ENCODE results near the gene CEP290.
A peak's percentile ranks its signal among the peaks of the same experiment; 100 is the strongest.

CEP290 gene

DNA sequence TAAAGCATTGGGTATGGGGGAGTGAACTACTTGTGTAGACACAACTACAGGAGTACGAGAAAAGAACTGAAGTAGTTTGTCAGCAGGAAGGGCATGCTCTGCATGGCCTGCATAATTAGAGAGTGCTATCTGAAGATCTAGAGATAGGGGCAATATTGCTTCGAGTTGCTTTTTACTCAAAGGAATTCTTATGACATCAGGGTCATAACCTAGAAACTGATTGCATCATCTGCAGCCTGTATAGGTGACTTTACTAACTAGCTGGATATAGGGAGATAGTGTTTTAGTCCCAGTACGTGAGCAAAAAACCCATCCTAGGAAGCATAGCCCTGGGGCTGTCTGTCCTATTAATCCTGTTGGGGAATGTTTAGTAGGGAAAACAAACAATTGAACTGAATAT lies 40.0 kb upstream of the CEP290 start:
- Histone ChIP-seq H3K27ac (ENCODE audit: low read depth, low read length) (peak overlapping the region; percentile 42), H3K4me3 (ENCODE audit: low read depth, low read length) (no peak overlapping the region), H3K79me2 (ENCODE audit: control insufficient read depth, insufficient read depth, low read length, poor library complexity) (no peaks in the 10 kb centered on the region), H3K4ac (ENCODE audit: low read depth, low read length) (no peak overlapping the region), H3K79me1 (ENCODE audit: low read length) (no peaks in the 10 kb centered on the region), H3K36me3 (ENCODE audit: control insufficient read depth in 1 of 2, insufficient read depth in 2 of 2, low read length in 2 of 2) (peaks cover 0 to 3% of the 10 kb centered on the region in 2 experiments), H4K8ac (ENCODE audit: low read depth, low read length) (no peak overlapping the region), H3K9me3 (ENCODE audit: insufficient read depth, low read depth, low read length) (no peaks in the 10 kb centered on the region), H2AFZ (ENCODE audit: insufficient read depth, low read length, poor library complexity) (no peak overlapping the region), H3K27me3 (ENCODE audit: insufficient read depth, low read length) (no peaks in the 10 kb centered on the region), H3K9ac (ENCODE audit: low read length) (no peak overlapping the region), H2BK5ac (ENCODE audit: low read depth, low read length, poor library complexity) (no peak overlapping the region), H3K4me1 (ENCODE audit: control insufficient read depth in 1 of 2, insufficient read depth in 2 of 2, low read length in 2 of 2) (peaks cover 0 to 2% of the 10 kb centered on the region in 2 experiments), H3K4me2 (ENCODE audit: low read length) (no peak overlapping the region), H2BK12ac (ENCODE audit: low read length) (no peak overlapping the region), H3K23ac (ENCODE audit: low read length) (no peak overlapping the region), H3K18ac (ENCODE audit: low read length) (no peak overlapping the region), H4K12ac (ENCODE audit: low read depth, low read length) (no peak overlapping the region), H4K91ac (ENCODE audit: low read depth, low read length) (no peak overlapping the region), H3K14ac (ENCODE audit: low read length) (no peak overlapping the region), H2BK120ac (ENCODE audit: insufficient read depth, low read length, poor library complexity) (no peak overlapping the region), H2AK5ac (ENCODE audit: low read length) (no peak overlapping the region)
- DNase-seq: peak; percentile 51 to 96
- WGBS (ENCODE audit: extremely low coverage, insufficient coverage, insufficient read length): no CpG with 5 or more reads among the region's 3 CpGs

GRCh38 chr12:88179436-88180014 lies 37.6 kb upstream of the CEP290 start:
- Histone ChIP-seq H3K79me1 (ENCODE audit: low read length) (no peaks in the 10 kb centered on the region), H3K36me3 (ENCODE audit: control insufficient read depth in 1 of 2, insufficient read depth in 2 of 2, low read length in 2 of 2) (peaks cover 1 to 6% of the 10 kb centered on the region in 2 experiments), H2BK12ac (ENCODE audit: low read length) (no peak overlapping the region), H3K4me1 (ENCODE audit: control insufficient read depth in 1 of 2, insufficient read depth in 2 of 2, low read length in 2 of 2) (peaks cover 0 to 2% of the 10 kb centered on the region in 2 experiments), H3K18ac (ENCODE audit: low read length) (no peak overlapping the region), H4K91ac (ENCODE audit: low read depth, low read length) (no peak overlapping the region), H3K14ac (ENCODE audit: low read length) (no peak overlapping the region), H3K4ac (ENCODE audit: low read depth, low read length) (no peak overlapping the region), H3K4me3 (ENCODE audit: low read depth, low read length) (no peak overlapping the region), H3K9ac (ENCODE audit: low read length) (no peak overlapping the region), H3K79me2 (ENCODE audit: control insufficient read depth, insufficient read depth, low read length, poor library complexity) (no peaks in the 10 kb centered on the region), H2AFZ (ENCODE audit: insufficient read depth, low read length, poor library complexity) (no peak overlapping the region), H2BK5ac (ENCODE audit: low read depth, low read length, poor library complexity) (no peak overlapping the region), H3K23ac (ENCODE audit: low read length) (no peak overlapping the region), H4K12ac (ENCODE audit: low read depth, low read length) (no peak overlapping the region), H4K8ac (ENCODE audit: low read depth, low read length) (no peak overlapping the region), H2AK5ac (ENCODE audit: low read length) (no peak overlapping the region), H3K27me3 (ENCODE audit: insufficient read depth, low read length) (no peaks in the 10 kb centered on the region), H2BK120ac (ENCODE audit: insufficient read depth, low read length, poor library complexity) (no peak overlapping the region), H3K9me3 (ENCODE audit: insufficient read depth, low read depth, low read length) (no peaks in the 10 kb centered on the region), H3K27ac (ENCODE audit: low read depth, low read length) (no peak overlapping the region), H3K4me2 (ENCODE audit: low read length) (no peak overlapping the region)
- WGBS (ENCODE audit: extremely low coverage, insufficient coverage, insufficient read length): no CpG with 5 or more reads among the region's 6 CpGs
- DNase-seq: peak in 1 of 2 donors; percentile 44

DNA sequence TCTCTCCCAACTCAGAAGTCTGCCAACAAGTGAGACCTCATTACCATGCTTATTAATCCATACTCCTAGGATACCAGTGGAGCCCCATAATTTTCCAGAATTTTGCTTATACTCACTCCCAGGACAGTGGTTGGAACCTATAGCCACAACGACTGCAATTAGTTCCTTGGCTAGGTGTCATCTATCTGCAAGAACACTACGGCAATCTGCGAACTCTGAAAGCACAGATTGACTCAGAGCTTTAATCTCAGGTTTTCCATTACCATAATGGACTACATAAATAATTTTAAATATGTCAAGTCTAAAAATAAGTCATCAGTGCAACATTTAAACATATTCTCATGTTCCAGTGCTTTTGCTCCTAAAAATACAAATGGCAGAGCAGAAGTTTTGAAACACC lies 33.7 kb upstream of the CEP290 start:
- Histone ChIP-seq H2AFZ (ENCODE audit: insufficient read depth, low read length, poor library complexity) (no peak overlapping the region), H3K14ac (ENCODE audit: low read length) (no peak overlapping the region), H3K27ac (ENCODE audit: low read depth, low read length) (no peak overlapping the region), H3K79me1 (ENCODE audit: low read length) (no peaks in the 10 kb centered on the region), H4K91ac (ENCODE audit: low read depth, low read length) (no peak overlapping the region), H2BK120ac (ENCODE audit: insufficient read depth, low read length, poor library complexity) (no peak overlapping the region), H3K4ac (ENCODE audit: low read depth, low read length) (no peak overlapping the region), H2AK5ac (ENCODE audit: low read length) (no peak overlapping the region), H3K79me2 (ENCODE audit: control insufficient read depth, insufficient read depth, low read length, poor library complexity) (no peaks in the 10 kb centered on the region), H3K18ac (ENCODE audit: low read length) (no peak overlapping the region), H2BK12ac (ENCODE audit: low read length) (no peak overlapping the region), H4K12ac (ENCODE audit: low read depth, low read length) (no peak overlapping the region), H3K9ac (ENCODE audit: low read length) (no peak overlapping the region), H3K4me2 (ENCODE audit: low read length) (no peak overlapping the region), H3K27me3 (ENCODE audit: insufficient read depth, low read length) (no peaks in the 10 kb centered on the region), H3K23ac (ENCODE audit: low read length) (no peak overlapping the region), H2BK5ac (ENCODE audit: low read depth, low read length, poor library complexity) (no peak overlapping the region), H4K8ac (ENCODE audit: low read depth, low read length) (no peak overlapping the region), H3K36me3 (ENCODE audit: control insufficient read depth in 1 of 2, insufficient read depth in 2 of 2, low read length in 2 of 2) (peaks cover 1 to 3% of the 10 kb centered on the region in 2 experiments), H3K4me3 (ENCODE audit: low read depth, low read length) (no peak overlapping the region), H3K4me1 (ENCODE audit: control insufficient read depth in 1 of 2, insufficient read depth in 2 of 2, low read length in 2 of 2) (no peaks in the 10 kb centered on the region), H3K9me3 (ENCODE audit: insufficient read depth, low read depth, low read length) (no peaks in the 10 kb centered on the region)
- WGBS (ENCODE audit: extremely low coverage, insufficient coverage, insufficient read length): no CpG with 5 or more reads among the region's 3 CpGs
- no peak for DNase-seq

DNA sequence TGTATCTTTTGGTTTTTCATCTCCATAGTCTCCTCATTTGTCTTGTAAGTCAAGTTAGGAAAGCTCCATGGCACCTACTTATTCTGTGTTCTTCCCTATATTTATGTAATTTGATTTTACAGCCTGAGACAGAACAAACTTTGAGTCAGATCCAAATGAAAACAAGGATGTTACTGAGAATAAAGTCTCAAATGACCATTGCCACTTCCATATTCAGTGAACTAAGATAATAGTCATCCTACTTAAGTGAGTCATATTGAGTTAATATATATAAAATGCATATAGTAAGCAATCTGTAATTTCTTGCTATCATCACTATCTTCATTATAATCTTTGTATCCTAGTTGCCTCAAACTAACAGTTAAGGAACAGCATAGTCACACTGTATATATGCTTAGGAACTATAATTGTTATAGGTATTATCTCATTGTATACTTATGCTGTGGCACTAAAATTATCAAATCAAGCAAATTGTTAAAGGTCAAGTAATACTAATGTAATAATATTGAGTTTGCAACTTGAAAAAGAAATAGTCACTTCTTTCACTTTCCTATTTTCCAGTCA lies 31.0 kb upstream of the CEP290 start:
- no peak overlapping the region for H3K4me2 ChIP-seq (ENCODE audit: low read length)
- no peak overlapping the region for H4K91ac ChIP-seq (ENCODE audit: low read depth, low read length)
- no peak overlapping the region for H2BK5ac ChIP-seq (ENCODE audit: low read depth, low read length, poor library complexity)
- no peak overlapping the region for H2BK12ac ChIP-seq (ENCODE audit: low read length)
- H3K27me3 ChIP-seq (ENCODE audit: insufficient read depth, low read length): no peaks in the 10 kb centered on the region
- no peak overlapping the region for H4K12ac ChIP-seq (ENCODE audit: low read depth, low read length)
- no peak overlapping the region for H3K18ac ChIP-seq (ENCODE audit: low read length)
- no peak for DNase-seq
- H3K4ac ChIP-seq (ENCODE audit: low read depth, low read length): no peak overlapping the region
- no peak overlapping the region for H2BK120ac ChIP-seq (ENCODE audit: insufficient read depth, low read length, poor library complexity)
- no peaks in the 10 kb centered on the region for H3K79me1 ChIP-seq (ENCODE audit: low read length)
- no peak overlapping the region for H3K14ac ChIP-seq (ENCODE audit: low read length)
- no peak overlapping the region for H3K4me3 ChIP-seq (ENCODE audit: low read depth, low read length)
- H3K36me3 ChIP-seq (ENCODE audit: control insufficient read depth in 1 of 2, insufficient read depth in 2 of 2, low read length in 2 of 2): peaks cover 1 to 3% of the 10 kb centered on the region in 2 experiments
- H3K23ac ChIP-seq (ENCODE audit: low read length): no peak overlapping the region
- no peaks in the 10 kb centered on the region for H3K4me1 ChIP-seq (ENCODE audit: control insufficient read depth in 1 of 2, insufficient read depth in 2 of 2, low read length in 2 of 2)
- no peak overlapping the region for H4K8ac ChIP-seq (ENCODE audit: low read depth, low read length)
- no peak overlapping the region for H2AK5ac ChIP-seq (ENCODE audit: low read length)
- no peak overlapping the region for H3K27ac ChIP-seq (ENCODE audit: low read depth, low read length)
- H3K9ac ChIP-seq (ENCODE audit: low read length): no peak overlapping the region
- no peak overlapping the region for H2AFZ ChIP-seq (ENCODE audit: insufficient read depth, low read length, poor library complexity)
- no peaks in the 10 kb centered on the region for H3K9me3 ChIP-seq (ENCODE audit: insufficient read depth, low read depth, low read length)
- H3K79me2 ChIP-seq (ENCODE audit: control insufficient read depth, insufficient read depth, low read length, poor library complexity): no peaks in the 10 kb centered on the region

All from trophoblast cell (in vitro differentiated cells and primary cell).